ENCODE results near the gene PACS2. TPM values are rescaled to one million over a fixed set of nuclear protein-coding genes. Genes with fewer than 3 reads are reported as not detected.

PACS2 gene
- total and polyA plus RNA-seq, 2 donors (not counting 3 experiments of a cell fraction or from before 2014, with no cell fraction given), result 52.7 to 86.3 TPM

DNA sequence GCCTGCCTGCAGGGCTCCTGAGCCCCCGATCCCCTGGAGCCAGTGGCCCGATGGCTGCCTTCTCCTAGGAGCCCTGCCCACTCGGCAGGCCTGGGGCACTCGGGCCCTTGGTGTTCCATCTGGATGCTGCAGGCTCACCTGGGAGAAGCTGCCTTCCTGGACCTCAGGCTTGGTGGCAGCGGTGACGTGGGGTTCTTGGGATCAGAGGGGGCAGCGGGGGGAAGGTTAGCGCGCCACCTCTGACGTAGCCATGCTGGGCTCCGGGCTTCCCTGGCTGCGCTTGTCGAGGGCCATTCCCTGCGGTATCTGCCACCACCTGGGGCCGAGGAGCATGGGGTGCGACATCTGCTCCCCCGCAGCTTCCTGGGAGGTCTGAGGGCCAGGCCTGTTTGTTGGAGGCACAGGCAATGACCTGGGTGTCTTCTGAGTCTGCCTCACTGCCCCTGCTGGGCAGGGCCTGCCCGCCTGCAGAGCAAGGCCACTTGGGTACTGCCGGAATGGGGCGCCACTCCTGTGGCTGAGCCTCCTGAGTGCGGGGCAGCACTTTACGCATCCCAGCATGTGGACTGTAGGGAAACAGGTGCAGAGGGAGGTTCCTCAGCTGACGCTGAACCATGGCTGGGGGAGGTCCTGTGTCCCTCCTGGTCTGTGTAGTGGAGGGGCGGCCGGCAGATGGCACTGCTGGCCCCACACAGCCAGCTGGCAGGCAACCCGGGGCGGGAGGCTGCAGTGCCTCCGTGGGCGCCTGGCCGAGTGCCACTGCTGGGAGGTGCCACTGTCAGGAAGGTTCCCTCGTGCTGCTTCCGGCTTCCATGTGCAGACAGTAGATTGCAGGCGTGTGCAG lies 125.4 kb downstream of the PACS2 start:
- Histone ChIP-seq H3K4me3 (replicated peaks in 1 of 3; ENCODE audit: insufficient read depth in 1 of 3, low read depth in 1 of 3, low read length in 3 of 3) (no peak overlapping the region), H3K36me3 (ENCODE audit: control insufficient read depth in 2 of 2, extremely low read depth in 1 of 2, insufficient read depth in 2 of 2, low read length in 2 of 2) (peaks cover 0 to 34% of the 10 kb centered on the region in 2 experiments), H3K9me3 (replicated peaks; ENCODE audit: control insufficient read depth, insufficient read depth, low read length) (no peaks in the 10 kb centered on the region), H3K27me3 (ENCODE audit: control insufficient read depth in 2 of 2, insufficient read depth in 2 of 2, low read length in 2 of 2) (no peaks in the 10 kb centered on the region), H3K9ac (replicated peaks; ENCODE audit: extremely low read depth, insufficient read depth, low read length) (no peak overlapping the region), H3K4me2 (ENCODE audit: insufficient read depth, low read length) (no peak overlapping the region), H3K9me1 (replicated peaks; ENCODE audit: control insufficient read depth, extremely low read depth, insufficient read depth, low read length) (no peaks in the 10 kb centered on the region), H4K20me1 (replicated peaks; ENCODE audit: control insufficient read depth, extremely low read depth, insufficient read depth, low read length) (peaks cover under 1% of the 10 kb centered on the region), H3K27ac (ENCODE audit: insufficient read depth, low read depth, low read length) (no peak overlapping the region), H3K79me2 (ENCODE audit: control insufficient read depth, insufficient read depth, low read length) (peaks cover 43% of the 10 kb centered on the region), H2AFZ (ENCODE audit: low read depth, low read length) (no peak overlapping the region), H3K4me1 (ENCODE audit: control insufficient read depth, extremely low read depth, insufficient read depth, low read length) (peaks cover 16% of the 10 kb centered on the region)
- FAIRE-seq (no peak), DNase-seq (ENCODE audit: low read depth, low spot score) (peak; percentile 19)
- ChIA-PET POLR2A (no interaction called here), CTCF (interaction anchor here (1.2 to 4.7 kb wide), 2 partner anchors 50 to 69 kb away, joined by 5 to 17 read pairs; no protein-coding TSS in a partner anchor)
- no TSS peak for BruUV-seq (replicated peaks)
- intact Hi-C loops (cut with micrococcal nuclease), result no loop called here
- dilution Hi-C loops (cut with MboI; ENCODE audit: extremely low pct_ligation_motif_present, low sequenced_read_pairs), result no loop called here
- TF ChIP-seq, protein P1, sequence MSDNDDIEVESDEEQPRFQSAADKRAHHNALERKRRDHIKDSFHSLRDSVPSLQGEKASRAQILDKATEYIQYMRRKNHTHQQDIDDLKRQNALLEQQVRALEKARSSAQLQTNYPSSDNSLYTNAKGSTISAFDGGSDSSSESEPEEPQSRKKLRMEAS (IDR thresholded peaks at IDR 0.05; ENCODE audit: insufficient read depth, insufficient read length), result no peak
- TF ChIP-seq FOS (IDR thresholded peaks at IDR 0.05; ENCODE audit: borderline replicate concordance, insufficient read depth, low read length), result no peak
- TF ChIP-seq, protein P2, sequence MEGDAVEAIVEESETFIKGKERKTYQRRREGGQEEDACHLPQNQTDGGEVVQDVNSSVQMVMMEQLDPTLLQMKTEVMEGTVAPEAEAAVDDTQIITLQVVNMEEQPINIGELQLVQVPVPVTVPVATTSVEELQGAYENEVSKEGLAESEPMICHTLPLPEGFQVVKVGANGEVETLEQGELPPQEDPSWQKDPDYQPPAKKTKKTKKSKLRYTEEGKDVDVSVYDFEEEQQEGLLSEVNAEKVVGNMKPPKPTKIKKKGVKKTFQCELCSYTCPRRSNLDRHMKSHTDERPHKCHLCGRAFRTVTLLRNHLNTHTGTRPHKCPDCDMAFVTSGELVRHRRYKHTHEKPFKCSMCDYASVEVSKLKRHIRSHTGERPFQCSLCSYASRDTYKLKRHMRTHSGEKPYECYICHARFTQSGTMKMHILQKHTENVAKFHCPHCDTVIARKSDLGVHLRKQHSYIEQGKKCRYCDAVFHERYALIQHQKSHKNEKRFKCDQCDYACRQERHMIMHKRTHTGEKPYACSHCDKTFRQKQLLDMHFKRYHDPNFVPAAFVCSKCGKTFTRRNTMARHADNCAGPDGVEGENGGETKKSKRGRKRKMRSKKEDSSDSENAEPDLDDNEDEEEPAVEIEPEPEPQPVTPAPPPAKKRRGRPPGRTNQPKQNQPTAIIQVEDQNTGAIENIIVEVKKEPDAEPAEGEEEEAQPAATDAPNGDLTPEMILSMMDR (IDR thresholded peaks at IDR 0.05; ENCODE audit: extremely low read depth in 1 of 2, insufficient read depth in 1 of 2, low read depth in 1 of 2, low read length in 2 of 2), result no peak
- TF ChIP-seq EZH2 (IDR thresholded peaks at IDR 0.05; ENCODE audit: borderline replicate concordance, low read depth, low read length, severe bottlenecking), result no peak
- TF ChIP-seq GATA2 (IDR thresholded peaks at IDR 0.05; ENCODE audit: insufficient read depth, insufficient read length, low read depth, low read length), result no peak
- TF ChIP-seq JUN (IDR thresholded peaks at IDR 0.05; ENCODE audit: borderline replicate concordance, insufficient read depth, insufficient read length, low read depth), result no peak
- no peak for TF ChIP-seq MYC (IDR thresholded peaks at IDR 0.05; ENCODE audit: low read depth, low read length)
- TF ChIP-seq POLR2AphosphoS5 (IDR thresholded peaks at IDR 0.05; ENCODE audit: insufficient read depth, low read depth, low read length), result no peak
- no peak for TF ChIP-seq POLR2A (IDR thresholded peaks at IDR 0.05; ENCODE audit: low read depth, low read length)
